WERI-Rb-1 (cell line): ENCODE data around the gene FHOD3.
A peak's percentile ranks its signal among the peaks of the same experiment; 100 is the strongest.

Experiments
- DNase-seq: peaks from one replicate; pipeline ENCODE4 v3.0.0-alpha.2; 2020
- H3K27ac ChIP-seq: fragments of 250-450 bp; sonication (Bioruptor Pico); 2 replicates; pipeline ENCODE4 v1.5.1; 2020; ENCODE audit warnings: mild to moderate bottlenecking, moderate library complexity
- H3K27me3 ChIP-seq: fragments of 250-450 bp; sonication (Bioruptor Pico); 2 replicates; pipeline ENCODE4 v1.5.1; 2021; ENCODE audit warnings: mild to moderate bottlenecking, low read depth, moderate library complexity; ENCODE audit not compliant: insufficient read depth, severe bottlenecking
- H3K36me3 ChIP-seq: fragments of 250-450 bp; sonication (Bioruptor Pico); 2 replicates; pipeline ENCODE4 v1.5.1; 2020; ENCODE audit warnings: mild to moderate bottlenecking, moderate library complexity
- H3K4me3 ChIP-seq: 2 replicates; pipeline ENCODE4 v1.5.1; 2011; ENCODE audit warnings: low read depth, mild to moderate bottlenecking, control low read depth, low read length
- H3K9me3 ChIP-seq: fragments of 250-450 bp; sonication (Bioruptor Pico); 2 replicates; pipeline ENCODE4 v1.5.1; 2021; ENCODE audit warnings: mild to moderate bottlenecking, moderate library complexity; ENCODE audit not compliant: severe bottlenecking
- CTCF ChIP-seq: IDR thresholded peaks from 2 replicates; pipeline ENCODE4 v1.5.1; 2011; ENCODE audit warnings: low read depth, mild to moderate bottlenecking, control low read depth, inconsistent platforms, low read length

FHOD3 gene

GRCh38 chr18:36297417-36298125 lies at the start of gene FHOD3:
Gene FHOD3 (plus strand): TSS chr18:36297713. CDS start chr18:36297836, 123 bp downstream.
- TF ChIP-seq CTCF: no peak
- peak within 1 kb of the TSS; percentile 64 for H3K27ac ChIP-seq
- H3K4me3 ChIP-seq: peak within 1 kb of the TSS; percentile 67
- no peaks in the 10 kb centered on the region for H3K9me3 ChIP-seq
- peak; percentile 78 for DNase-seq
- peaks cover 3% of the 10 kb centered on the region for H3K27me3 ChIP-seq
- H3K36me3 ChIP-seq: no peaks in the 10 kb centered on the region

- H3K9me3 ChIP-seq: peaks cover 13% of the 10 kb centered on the region
- no peaks in the 10 kb centered on the region for H3K36me3 ChIP-seq
- DNase-seq: peak; percentile 29
- H3K4me3 ChIP-seq: no peak overlapping the region
- TF ChIP-seq CTCF: no peak
- no peaks in the 10 kb centered on the region for H3K27me3 ChIP-seq
- H3K27ac ChIP-seq: peak overlapping the region; percentile 71; the same call in 1 of the 2 replicates
Measured at GRCh38 chr18:36249392-36249791, 48.1 kb upstream of the FHOD3 start.

DNA sequence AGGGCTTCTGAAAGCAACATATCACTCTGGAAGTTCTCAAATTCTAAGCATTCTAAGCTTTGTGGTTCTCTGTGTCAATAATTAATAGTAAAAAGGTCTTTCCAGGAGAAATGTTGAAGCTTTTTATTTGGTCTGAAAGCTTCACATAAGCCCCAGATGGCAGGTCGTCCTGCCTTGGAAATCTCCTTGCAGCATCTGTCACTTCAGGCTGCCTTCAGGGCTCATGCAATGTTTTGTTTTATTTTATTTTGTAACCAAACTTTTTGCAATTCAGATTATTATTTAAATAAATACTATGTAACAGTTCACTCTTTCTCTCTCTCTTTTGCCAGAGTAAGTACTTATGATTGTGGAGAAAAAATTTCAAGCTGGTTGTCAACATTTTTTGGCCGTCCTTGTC lies 46.7 kb upstream of the FHOD3 start:
- peak; percentile 36 for DNase-seq
- Histone ChIP-seq H3K9me3 (peaks cover 12% of the 10 kb centered on the region), H3K36me3 (no peaks in the 10 kb centered on the region), H3K27me3 (no peaks in the 10 kb centered on the region), H3K4me3 (no peak overlapping the region), H3K27ac (peak overlapping the region; percentile 71)
- TF ChIP-seq CTCF: no peak

DNA sequence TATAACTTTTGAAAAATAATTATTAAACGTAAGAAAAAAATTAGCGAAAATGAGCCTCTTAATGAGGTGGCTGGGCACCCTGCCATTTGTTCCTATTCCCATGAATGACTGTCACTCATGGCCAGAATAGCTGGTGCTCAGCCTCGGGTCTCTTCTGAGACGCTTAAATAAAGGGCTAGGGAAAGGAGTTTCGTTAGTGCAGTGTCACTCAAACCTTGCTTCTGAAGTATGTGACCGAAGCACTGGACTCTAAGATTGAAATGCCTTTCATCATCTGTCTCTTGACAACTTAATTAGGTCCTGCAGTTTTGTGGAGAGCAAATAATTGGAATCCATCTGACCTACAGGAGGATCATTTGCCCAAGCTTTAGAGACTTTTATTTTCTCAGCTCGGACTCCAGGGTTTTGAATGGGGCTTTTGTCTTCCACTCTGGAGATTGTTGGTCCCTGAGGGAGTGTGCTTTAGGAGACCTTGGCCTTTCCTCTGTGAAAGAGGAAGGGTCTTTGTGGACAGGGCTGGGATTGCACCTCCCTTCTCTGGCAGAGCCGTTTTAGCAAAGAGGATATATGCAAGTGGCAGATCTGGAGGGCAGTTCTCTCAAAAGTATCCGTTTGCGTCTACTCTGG lies 42.3 kb upstream of the FHOD3 start:
- DNase-seq: no peak
- H3K36me3 ChIP-seq: no peaks in the 10 kb centered on the region
- TF ChIP-seq CTCF: no peak
- no peaks in the 10 kb centered on the region for H3K27me3 ChIP-seq
- no peak overlapping the region for H3K27ac ChIP-seq
- H3K4me3 ChIP-seq: no peak overlapping the region
- no peaks in the 10 kb centered on the region for H3K9me3 ChIP-seq

- no peak for TF ChIP-seq CTCF
- DNase-seq: no peak
- H3K27me3 ChIP-seq: no peaks in the 10 kb centered on the region
- H3K27ac ChIP-seq: no peak overlapping the region
- H3K9me3 ChIP-seq: no peaks in the 10 kb centered on the region
- no peak overlapping the region for H3K4me3 ChIP-seq
- no peaks in the 10 kb centered on the region for H3K36me3 ChIP-seq
Measured at GRCh38 chr18:36256094-36256493, 41.4 kb upstream of the FHOD3 start.
